Thyroid gland (tissue), 4 donors: Measurements from ENCODE around the gene TNIP2.

ENCODE experiments used
- CTCF ChIP-seq, 6 experiments: fragments of 200-600 bp in 3 of 6; fragments of 450-650 bp in 3 of 6; sonication (generic) in 3 of 6; IDR thresholded peaks; one replicate each; pipeline ENCODE4 v1.5.1; 2016 to 2019; ENCODE audit warnings: antibody characterized with exemption in 6 of 6, mild to moderate bottlenecking in 2 of 6, inconsistent platforms in 1 of 6, moderate library complexity in 1 of 6
- POLR2A ChIP-seq, 2 donors: fragments of 450-650 bp; IDR thresholded peaks; one replicate each; pipeline ENCODE4 v1.6.1; 2017; ENCODE audit warnings: antibody characterized with exemption in 2 of 2, mild to moderate bottlenecking in 2 of 2, moderate library complexity in 1 of 2

GRCh38 chr4:2743518-2744445 lies 12.4 kb downstream of the TNIP2 start:
- no peak for TF ChIP-seq CTCF (IDR thresholded peaks at IDR 0.05)
- TF ChIP-seq POLR2A (IDR thresholded peaks at IDR 0.05), result no peak
